ENCODE data around the gene MEIKIN.

The MEIKIN gene

GRCh38 chr5:131863700-131864099, 81.8 kb downstream of the MEIKIN start:
- H3K36me3 ChIP-seq (ENCODE audit: control insufficient read depth, low read length): no peaks in the 10 kb centered on the region
- H3K9me3 ChIP-seq (ENCODE audit: control insufficient read depth, insufficient read depth, low read length): peaks cover 13% of the 10 kb centered on the region; the same call in 1 of the 2 replicates
- no peak overlapping the region for H3K27ac ChIP-seq (ENCODE audit: low read depth, low read length)
- no peaks in the 10 kb centered on the region for H3F3A ChIP-seq (ENCODE audit: control insufficient read depth, insufficient read depth)
- no peaks in the 10 kb centered on the region for H3K9me2 ChIP-seq (replicated peaks; ENCODE audit: control insufficient read depth, low read length)
- H3K4me3 ChIP-seq (ENCODE audit: low read length): no peak overlapping the region
- H3K4me1 ChIP-seq (ENCODE audit: control insufficient read depth, low read length): no peaks in the 10 kb centered on the region
- H3K27me3 ChIP-seq (ENCODE audit: control insufficient read depth, low read length): no peaks in the 10 kb centered on the region
- TF ChIP-seq CTCF (IDR thresholded peaks at IDR 0.05; ENCODE audit: low read depth, low read length, poor library complexity, severe bottlenecking) (no peak), EZH2phosphoT487 (IDR thresholded peaks at IDR 0.05; ENCODE audit: borderline replicate concordance, low read length) (no peak)
- H3K4me2 ChIP-seq (ENCODE audit: low read length): no peak overlapping the region
- H4K20me1 ChIP-seq (ENCODE audit: control insufficient read depth, insufficient read depth, low read depth, low read length): no peaks in the 10 kb centered on the region
- no peaks in the 10 kb centered on the region for H3K79me2 ChIP-seq (ENCODE audit: control insufficient read depth, low read length)

- H3K4me2 ChIP-seq (ENCODE audit: low read length): no peak overlapping the region
- H3K79me2 ChIP-seq (ENCODE audit: control insufficient read depth, low read length): no peaks in the 10 kb centered on the region
- no peaks in the 10 kb centered on the region for H3K9me2 ChIP-seq (replicated peaks; ENCODE audit: control insufficient read depth, low read length)
- no peaks in the 10 kb centered on the region for H3F3A ChIP-seq (ENCODE audit: control insufficient read depth, insufficient read depth)
- no peaks in the 10 kb centered on the region for H3K36me3 ChIP-seq (ENCODE audit: control insufficient read depth, low read length)
- H3K27ac ChIP-seq (ENCODE audit: low read depth, low read length): no peak overlapping the region
- no peaks in the 10 kb centered on the region for H3K9me3 ChIP-seq (ENCODE audit: control insufficient read depth, insufficient read depth, low read length)
- H4K20me1 ChIP-seq (ENCODE audit: control insufficient read depth, insufficient read depth, low read depth, low read length): no peaks in the 10 kb centered on the region
- no peaks in the 10 kb centered on the region for H3K27me3 ChIP-seq (ENCODE audit: control insufficient read depth, low read length)
- TF ChIP-seq CTCF (IDR thresholded peaks at IDR 0.05; ENCODE audit: low read depth, low read length, poor library complexity, severe bottlenecking): no peak
- no peak for TF ChIP-seq EZH2phosphoT487 (IDR thresholded peaks at IDR 0.05; ENCODE audit: borderline replicate concordance, low read length)
- no peaks in the 10 kb centered on the region for H3K4me1 ChIP-seq (ENCODE audit: control insufficient read depth, low read length)
- H3K4me3 ChIP-seq (ENCODE audit: low read length): no peak overlapping the region
These were observed 88.1 kb downstream of the MEIKIN start for GRCh38 chr5:131857388-131857787.

GRCh38 chr5:131855452-131855851, 90.0 kb downstream of the MEIKIN start:
- H3K4me1 ChIP-seq (ENCODE audit: control insufficient read depth, low read length): no peaks in the 10 kb centered on the region
- H3K9me2 ChIP-seq (replicated peaks; ENCODE audit: control insufficient read depth, low read length): no peaks in the 10 kb centered on the region
- no peaks in the 10 kb centered on the region for H4K20me1 ChIP-seq (ENCODE audit: control insufficient read depth, insufficient read depth, low read depth, low read length)
- no peaks in the 10 kb centered on the region for H3K9me3 ChIP-seq (ENCODE audit: control insufficient read depth, insufficient read depth, low read length)
- H3K27ac ChIP-seq (ENCODE audit: low read depth, low read length): no peak overlapping the region
- no peak overlapping the region for H3K4me3 ChIP-seq (ENCODE audit: low read length)
- no peaks in the 10 kb centered on the region for H3K27me3 ChIP-seq (ENCODE audit: control insufficient read depth, low read length)
- H3K79me2 ChIP-seq (ENCODE audit: control insufficient read depth, low read length): no peaks in the 10 kb centered on the region
- no peaks in the 10 kb centered on the region for H3K36me3 ChIP-seq (ENCODE audit: control insufficient read depth, low read length)
- TF ChIP-seq EZH2phosphoT487 (IDR thresholded peaks at IDR 0.05; ENCODE audit: borderline replicate concordance, low read length) (no peak), CTCF (IDR thresholded peaks at IDR 0.05; ENCODE audit: low read depth, low read length, poor library complexity, severe bottlenecking) (no peak)
- H3F3A ChIP-seq (ENCODE audit: control insufficient read depth, insufficient read depth): no peaks in the 10 kb centered on the region
- no peak overlapping the region for H3K4me2 ChIP-seq (ENCODE audit: low read length)

GRCh38 chr5:131854134-131854533, 91.3 kb downstream of the MEIKIN start:
- Histone ChIP-seq H4K20me1 (ENCODE audit: control insufficient read depth, insufficient read depth, low read depth, low read length) (no peaks in the 10 kb centered on the region), H3K4me2 (ENCODE audit: low read length) (no peak overlapping the region), H3K4me1 (ENCODE audit: control insufficient read depth, low read length) (no peaks in the 10 kb centered on the region), H3K79me2 (ENCODE audit: control insufficient read depth, low read length) (no peaks in the 10 kb centered on the region), H3K9me2 (replicated peaks; ENCODE audit: control insufficient read depth, low read length) (no peaks in the 10 kb centered on the region), H3K27me3 (ENCODE audit: control insufficient read depth, low read length) (no peaks in the 10 kb centered on the region), H3K36me3 (ENCODE audit: control insufficient read depth, low read length) (no peaks in the 10 kb centered on the region), H3F3A (ENCODE audit: control insufficient read depth, insufficient read depth) (no peaks in the 10 kb centered on the region), H3K9me3 (ENCODE audit: control insufficient read depth, insufficient read depth, low read length) (peaks cover 3% of the 10 kb centered on the region; the same call in 1 of the 2 replicates), H3K27ac (ENCODE audit: low read depth, low read length) (no peak overlapping the region), H3K4me3 (ENCODE audit: low read length) (no peak overlapping the region)
- no peak for TF ChIP-seq CTCF (IDR thresholded peaks at IDR 0.05; ENCODE audit: low read depth, low read length, poor library complexity, severe bottlenecking)
- TF ChIP-seq EZH2phosphoT487 (IDR thresholded peaks at IDR 0.05; ENCODE audit: borderline replicate concordance, low read length): no peak
